Testis (tissue), 2 donors: Measurements from ENCODE around the gene NELFCD.

ENCODE experiments used
- CTCF ChIP-seq, 3 experiments: fragments of 450-650 bp in 2 of 3; fragments of 200-600 bp in 1 of 3; sonication (generic) in 1 of 3; IDR thresholded peaks; one replicate each; pipeline ENCODE4 v1.5.1; 2016 to 2019; ENCODE audit warnings: antibody characterized with exemption in 3 of 3, mild to moderate bottlenecking in 2 of 3, moderate library complexity in 1 of 3
- POLR2A ChIP-seq: fragments of 450-650 bp; IDR thresholded peaks from one replicate; pipeline ENCODE4 v1.6.1; 2017; ENCODE audit warnings: antibody characterized with exemption, mild to moderate bottlenecking, moderate library complexity

GRCh38 chr20:59030911-59031563 lies 50.0 kb downstream of the NELFCD start:
- TF ChIP-seq CTCF (IDR thresholded peaks at IDR 0.05), result no peak
- no peak for TF ChIP-seq POLR2A
